GM19238 (cell line): ENCODE results near the gene MLANA.

Experiments
- DNase-seq: peaks from one replicate; pipeline ENCODE4 v3.0.0; 2011; ENCODE audit warnings: low spot score; ENCODE audit not compliant: insufficient read length

The MLANA gene

GRCh38 chr9:5957166-5957565, 66.5 kb downstream of the MLANA start:
- DNase-seq = no peak

- DNase-seq = no peak
These were observed 67.6 kb downstream of the MLANA start for GRCh38 chr9:5958273-5958672.
